ENCODE measurements around the gene STK31.
"Not testable (repeated sequence)": the region's sequence is repeated elsewhere in the genome, so short reads cannot be mapped to it uniquely, and the experiment has no call there.

STK31 gene, protein sequence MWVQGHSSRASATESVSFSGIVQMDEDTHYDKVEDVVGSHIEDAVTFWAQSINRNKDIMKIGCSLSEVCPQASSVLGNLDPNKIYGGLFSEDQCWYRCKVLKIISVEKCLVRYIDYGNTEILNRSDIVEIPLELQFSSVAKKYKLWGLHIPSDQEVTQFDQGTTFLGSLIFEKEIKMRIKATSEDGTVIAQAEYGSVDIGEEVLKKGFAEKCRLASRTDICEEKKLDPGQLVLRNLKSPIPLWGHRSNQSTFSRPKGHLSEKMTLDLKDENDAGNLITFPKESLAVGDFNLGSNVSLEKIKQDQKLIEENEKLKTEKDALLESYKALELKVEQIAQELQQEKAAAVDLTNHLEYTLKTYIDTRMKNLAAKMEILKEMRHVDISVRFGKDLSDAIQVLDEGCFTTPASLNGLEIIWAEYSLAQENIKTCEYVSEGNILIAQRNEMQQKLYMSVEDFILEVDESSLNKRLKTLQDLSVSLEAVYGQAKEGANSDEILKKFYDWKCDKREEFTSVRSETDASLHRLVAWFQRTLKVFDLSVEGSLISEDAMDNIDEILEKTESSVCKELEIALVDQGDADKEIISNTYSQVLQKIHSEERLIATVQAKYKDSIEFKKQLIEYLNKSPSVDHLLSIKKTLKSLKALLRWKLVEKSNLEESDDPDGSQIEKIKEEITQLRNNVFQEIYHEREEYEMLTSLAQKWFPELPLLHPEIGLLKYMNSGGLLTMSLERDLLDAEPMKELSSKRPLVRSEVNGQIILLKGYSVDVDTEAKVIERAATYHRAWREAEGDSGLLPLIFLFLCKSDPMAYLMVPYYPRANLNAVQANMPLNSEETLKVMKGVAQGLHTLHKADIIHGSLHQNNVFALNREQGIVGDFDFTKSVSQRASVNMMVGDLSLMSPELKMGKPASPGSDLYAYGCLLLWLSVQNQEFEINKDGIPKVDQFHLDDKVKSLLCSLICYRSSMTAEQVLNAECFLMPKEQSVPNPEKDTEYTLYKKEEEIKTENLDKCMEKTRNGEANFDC

DNA sequence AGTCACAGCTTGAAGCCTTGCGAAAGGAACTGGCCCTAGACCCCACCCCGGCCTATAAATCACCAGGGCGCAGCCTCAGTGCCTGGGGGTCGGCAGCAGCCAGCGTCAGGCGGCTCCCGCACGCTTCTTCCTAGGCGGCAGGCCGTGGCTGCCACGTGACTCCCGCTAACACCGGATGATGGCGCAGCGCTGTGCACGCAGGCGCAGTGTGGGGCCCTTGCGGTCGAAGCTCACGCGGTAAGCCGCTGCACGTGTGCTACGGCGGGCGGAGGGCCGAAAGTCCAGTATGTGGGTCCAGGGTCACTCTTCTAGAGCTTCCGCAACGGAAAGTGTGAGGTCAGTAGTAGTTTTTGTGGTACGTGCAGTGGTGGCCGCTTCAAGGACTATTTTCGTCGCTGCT, at the start of gene STK31:
TSS of gene STK31 (plus strand) at position 220 of the 400 bp plus-strand sequence. CDS start at position 287, 67 bp downstream.
- DNase-seq (ENCODE audit: low read depth, low spot score): no peak

DNA sequence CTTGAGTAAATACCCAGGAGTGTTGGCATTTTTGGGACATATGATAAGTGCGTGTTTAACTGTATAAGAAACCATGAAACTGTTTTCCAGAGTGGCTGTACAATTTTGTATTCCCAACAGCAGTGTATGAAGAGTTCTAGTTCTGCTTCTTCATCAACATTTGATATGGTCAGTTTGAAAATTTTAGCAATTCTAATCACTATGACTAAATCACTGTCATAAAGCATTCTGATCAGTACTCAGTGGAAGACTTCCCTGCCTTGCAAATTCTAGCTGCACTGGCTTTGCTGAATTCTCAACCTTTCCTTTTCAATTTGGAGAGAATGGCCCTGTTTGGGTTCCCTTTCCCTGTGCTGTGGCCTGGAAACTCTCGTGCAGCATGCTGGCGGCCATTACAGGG, 48.6 kb upstream of the STK31 start:
- DNase-seq (ENCODE audit: low read depth, low spot score): no peak

DNA sequence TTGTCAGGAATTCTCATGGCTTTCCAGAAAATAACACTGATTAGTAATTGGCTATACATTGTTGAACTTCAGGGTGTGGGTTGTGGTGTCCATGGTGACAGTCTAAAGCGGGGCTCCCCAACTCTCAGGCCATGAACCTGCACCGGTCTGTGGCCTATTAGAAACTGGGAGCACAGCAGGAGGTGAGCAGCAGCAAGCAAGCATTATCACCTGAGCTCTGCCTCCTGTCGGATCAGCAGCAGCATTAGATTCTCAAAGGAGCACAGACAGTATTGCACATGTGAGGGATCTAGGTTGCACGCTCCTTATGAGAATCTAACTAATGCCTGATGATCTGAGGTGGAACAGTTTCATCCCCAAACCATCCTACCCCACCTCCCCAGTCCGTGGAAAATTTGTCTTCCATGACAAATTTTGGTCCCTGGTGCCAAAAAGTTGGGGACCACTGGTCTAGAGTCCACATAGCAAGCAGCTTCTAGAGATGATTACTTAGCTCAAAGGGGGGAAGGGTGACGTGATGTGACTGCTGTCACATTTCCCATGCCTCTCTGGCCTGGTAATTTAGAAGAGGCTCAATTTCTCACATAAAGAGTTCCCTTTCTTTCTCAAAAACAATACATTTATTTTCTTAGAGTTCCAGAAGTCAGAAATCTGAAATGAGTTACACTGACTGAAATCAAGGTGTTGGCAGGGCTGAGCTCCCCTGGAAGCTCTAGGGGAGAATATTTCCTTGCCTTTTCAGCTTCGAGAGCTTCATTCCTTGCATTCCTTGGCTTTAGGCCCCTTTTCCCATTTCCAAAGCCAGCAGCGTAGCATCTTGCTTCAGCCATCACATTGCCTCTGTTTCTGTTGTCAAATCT, 47.7 kb upstream of the STK31 start:
- no peak for DNase-seq (ENCODE audit: low read depth, low spot score)

DNA sequence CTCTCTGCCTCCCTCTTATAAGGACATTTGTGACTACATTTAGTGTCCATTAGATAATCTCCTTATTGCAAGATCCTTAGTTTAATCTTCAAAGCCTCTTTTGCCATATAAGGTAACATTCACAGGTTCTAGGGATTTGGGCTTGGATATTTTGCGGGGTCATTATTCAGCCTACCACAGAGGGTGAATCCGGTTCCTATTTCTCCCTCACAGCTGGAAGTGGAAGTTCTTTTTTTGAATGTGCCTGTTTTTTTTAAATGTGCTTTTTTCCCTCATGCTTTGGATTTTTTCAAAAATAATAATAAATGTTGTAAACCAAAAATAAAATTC, 47.1 kb upstream of the STK31 start:
- DNase-seq (ENCODE audit: low read depth, low spot score): no peak

DNA sequence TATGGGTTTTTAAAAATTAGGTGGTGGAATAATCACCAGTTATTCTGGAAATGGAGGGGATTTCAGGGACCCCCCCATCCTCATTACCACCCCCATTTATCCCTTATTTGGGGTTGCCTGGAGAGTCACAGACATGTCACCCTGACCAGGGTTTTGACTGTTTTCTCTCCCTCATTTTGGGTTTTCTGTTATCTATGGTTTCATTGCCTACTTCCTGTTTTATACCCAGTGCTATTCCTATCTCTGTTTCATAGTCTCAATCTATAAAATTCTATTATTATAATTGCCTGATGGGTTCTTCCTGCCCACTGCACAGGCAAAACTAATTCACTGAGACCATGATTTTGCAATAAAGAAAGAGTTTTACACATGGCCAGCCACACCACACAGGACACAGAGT, 45.9 kb upstream of the STK31 start:
- no peak for DNase-seq (ENCODE audit: low read depth, low spot score)

DNA sequence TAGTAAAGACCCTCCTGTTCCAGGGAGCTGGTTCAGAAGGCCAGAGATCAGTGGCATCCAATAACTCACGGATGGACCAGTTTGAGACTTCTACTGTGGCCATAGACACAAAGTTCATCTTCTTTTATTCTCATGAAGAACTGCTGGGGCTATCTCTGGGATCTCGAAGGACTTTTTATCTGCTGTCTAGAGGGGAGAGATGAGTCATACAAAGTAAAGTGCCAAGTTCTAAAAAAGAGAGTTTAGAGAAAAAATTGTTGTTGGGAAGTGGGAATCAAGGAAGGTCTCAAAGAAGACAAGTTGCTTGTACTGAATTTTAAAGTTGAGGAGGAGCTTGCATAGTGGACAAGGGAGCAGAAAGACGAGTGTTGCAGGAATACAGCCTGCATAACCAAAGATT, 38.0 kb upstream of the STK31 start:
- DNase-seq (ENCODE audit: low read depth, low spot score): no peak

DNA sequence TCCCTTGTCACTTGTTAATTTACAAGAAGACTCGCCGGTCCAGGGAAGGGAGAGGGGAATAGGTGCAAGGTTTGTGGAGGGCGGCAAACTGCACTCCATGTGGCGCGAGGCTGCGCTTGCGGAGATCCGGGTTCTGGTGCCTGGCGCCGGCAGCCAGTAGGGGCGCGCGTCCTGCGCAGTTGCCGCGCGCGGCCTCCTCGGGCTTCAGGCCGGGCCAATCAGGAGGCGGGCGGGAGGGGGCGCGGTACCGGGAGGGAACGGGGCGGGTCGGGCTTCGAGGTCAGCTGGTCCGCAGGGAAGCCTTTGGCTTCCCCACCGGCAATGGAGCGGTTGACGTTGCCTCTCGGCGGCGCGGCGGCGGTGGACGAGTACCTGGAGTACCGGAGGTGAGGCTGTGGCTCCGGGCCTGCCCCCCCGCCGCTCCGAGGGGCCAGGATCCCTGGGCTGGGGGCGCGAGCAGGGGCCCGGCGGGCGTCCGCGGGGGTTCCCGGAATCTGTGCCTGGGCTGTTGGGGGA, 30.1 kb upstream of the STK31 start, which contains the start of gene FAM221A:
TSS of gene FAM221A (plus strand) at position 302 of the 516 bp plus-strand sequence. CDS start at position 322, 20 bp downstream.
- peak; percentile 36 for DNase-seq (ENCODE audit: low read depth, low spot score)

DNA sequence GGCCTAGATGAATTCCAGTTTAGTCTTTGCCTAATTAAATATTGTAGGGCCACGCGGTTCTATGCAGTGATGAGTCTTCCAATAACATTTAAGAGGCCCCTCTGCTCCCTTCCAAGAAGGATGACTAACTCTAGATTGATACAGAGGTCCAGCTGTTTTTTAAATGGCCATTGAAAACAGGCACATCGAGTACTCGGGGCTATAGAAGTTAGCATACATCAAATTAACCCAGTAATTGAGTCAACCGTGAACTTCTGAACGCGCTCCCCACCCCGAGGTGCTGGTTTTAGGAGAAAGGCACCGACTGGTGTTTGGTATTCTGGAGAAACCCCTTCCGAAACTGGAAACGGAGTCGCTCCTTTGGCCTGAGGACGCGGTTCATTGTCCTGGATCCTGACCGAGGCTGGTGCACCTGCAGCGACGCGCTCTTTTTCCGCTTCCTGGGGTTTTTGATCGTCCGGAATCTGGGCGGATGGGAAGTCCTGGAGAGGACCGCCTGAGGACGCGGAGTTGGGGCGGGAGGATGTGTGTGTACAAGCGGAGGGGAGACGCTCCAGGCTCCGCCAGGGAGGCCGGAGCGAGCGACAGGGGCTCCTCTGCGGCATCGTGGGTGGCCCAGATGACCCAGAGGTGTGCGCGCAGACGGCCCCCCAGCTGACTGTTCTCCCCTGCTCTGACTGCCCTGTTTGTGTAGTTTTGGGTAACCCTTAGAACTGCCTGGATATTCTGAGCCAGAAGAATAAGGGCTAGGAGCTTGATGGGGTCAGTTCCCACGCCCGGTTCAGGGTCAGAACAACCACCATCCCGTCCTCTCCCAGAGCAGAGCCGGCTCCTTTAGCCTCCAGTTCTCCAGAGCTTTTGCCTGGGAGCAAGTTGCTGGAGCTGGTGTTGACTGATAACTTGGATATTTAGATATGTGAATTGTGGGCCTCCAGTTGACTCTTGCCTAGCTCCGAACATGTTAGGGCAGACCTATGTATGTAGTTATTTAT, 29.3 kb upstream of the STK31 start:
- no peak for DNase-seq (ENCODE audit: low read depth, low spot score)

DNA sequence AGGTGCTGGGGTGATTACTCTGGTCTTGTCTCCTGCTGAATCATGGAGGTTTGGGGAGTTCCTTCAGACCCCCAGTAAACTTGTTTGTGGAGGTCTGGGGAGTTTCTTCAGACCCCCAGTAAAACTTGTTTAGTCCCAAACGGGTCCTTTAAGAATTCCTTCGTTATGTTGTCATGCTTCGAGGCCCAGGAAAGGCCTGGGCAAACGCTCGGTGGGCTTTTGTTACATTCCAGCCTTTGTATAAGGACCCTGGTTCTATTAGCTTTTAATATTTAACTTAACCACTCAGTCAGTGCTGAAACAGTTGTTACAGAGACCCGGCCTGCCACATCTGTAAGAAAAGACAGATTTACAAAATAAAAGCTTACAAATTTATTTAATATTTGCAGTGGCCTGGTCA, 26.0 kb upstream of the STK31 start:
- DNase-seq (ENCODE audit: low read depth, low spot score): not testable (repeated sequence)

DNA sequence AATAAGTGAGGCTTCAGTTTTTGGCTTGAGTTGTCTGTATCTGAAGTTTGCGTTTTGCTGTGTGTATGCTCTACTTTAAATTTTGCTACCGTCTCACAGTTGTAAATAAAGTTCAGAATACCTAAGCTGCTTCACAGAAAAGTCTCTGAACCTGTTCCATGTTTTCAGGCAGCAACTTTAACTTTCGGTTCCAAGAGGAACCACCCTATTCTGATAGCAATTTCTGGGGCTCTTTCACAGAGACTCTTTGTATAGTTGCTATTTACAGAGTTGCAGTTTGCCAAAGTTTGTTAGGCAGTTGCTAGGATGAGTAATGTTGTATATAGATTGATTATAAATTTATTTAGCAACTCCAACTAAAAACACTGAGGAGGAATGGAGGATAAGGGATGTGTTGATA, 24.3 kb upstream of the STK31 start:
- DNase-seq (ENCODE audit: low read depth, low spot score): no peak

DNA sequence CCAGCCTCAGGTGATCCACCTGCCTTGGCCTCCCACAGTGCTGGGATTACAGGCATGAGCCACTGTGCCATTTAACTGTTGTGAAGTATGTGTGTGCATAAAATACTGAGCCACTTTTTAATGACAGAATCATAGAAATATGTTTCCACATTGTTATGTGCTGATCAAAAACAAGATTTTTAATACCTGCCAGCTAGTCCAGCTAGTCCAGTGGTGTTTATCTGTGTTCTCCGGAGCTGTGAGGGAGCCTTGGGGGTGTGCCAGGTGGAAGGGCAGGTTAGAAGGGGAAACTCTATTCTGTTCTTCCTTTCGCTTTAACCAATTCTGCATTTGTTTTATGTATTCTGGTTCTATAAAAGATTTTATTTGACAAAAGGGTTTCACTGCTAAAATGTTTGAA, 23.0 kb upstream of the STK31 start:
- DNase-seq (ENCODE audit: low read depth, low spot score): no peak

DNA sequence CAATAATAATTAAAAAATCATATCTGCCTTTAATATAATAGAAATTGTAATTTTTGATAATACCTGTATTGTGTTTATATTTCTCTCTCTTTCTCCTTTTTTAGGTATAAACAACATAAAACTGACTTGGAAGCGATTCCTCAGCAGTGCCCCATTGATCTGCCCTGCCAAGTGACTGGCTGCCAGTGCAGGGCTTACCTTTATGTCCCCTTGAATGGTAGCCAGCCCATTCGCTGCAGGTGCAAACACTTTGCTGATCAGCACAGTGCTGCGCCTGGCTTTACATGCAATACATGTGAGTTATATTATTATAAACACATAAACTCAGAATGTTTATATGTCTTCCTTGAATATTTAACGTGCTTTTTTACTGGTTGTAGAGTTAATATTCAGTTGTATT, 20.9 kb upstream of the STK31 start:
- DNase-seq (ENCODE audit: low read depth, low spot score): no peak

DNA sequence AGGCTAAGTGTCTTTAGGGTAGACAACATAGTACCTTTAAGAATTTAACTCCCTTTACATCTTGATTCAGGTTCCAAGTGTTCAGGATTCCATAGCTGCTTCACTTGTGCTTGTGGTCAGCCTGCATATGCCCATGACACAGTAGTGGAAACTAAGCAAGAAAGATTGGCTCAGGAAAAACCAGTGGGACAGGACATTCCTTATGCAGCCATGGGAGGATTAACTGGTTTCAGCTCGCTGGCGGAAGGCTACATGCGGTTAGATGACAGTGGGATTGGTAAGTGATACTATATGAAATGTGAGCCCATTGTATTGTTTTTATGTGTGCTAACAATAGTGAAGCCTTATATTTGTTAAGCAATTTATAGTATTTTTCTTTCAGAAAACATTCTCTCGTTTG, 18.7 kb upstream of the STK31 start:
- no peak for DNase-seq (ENCODE audit: low read depth, low spot score)

DNA sequence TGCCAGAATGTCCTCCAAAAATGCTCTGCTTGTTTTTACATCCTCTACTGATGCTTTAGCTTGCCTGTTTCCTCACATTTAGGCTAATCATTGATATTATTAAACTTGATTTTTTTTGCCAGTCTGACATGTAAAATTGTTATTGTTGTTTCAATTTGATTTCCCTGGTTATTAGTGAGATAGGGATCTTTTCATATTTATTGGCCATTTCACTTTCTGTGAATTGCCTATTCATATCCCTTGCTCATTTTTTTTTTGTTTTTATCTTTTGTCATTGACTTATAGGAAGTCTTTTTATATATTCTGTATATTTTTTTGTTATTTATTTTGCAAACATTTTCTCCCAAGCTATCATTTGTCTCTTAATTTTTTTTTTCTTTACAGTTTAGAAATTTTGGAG, 16.8 kb upstream of the STK31 start:
- no peak for DNase-seq (ENCODE audit: low read depth, low spot score)

DNA sequence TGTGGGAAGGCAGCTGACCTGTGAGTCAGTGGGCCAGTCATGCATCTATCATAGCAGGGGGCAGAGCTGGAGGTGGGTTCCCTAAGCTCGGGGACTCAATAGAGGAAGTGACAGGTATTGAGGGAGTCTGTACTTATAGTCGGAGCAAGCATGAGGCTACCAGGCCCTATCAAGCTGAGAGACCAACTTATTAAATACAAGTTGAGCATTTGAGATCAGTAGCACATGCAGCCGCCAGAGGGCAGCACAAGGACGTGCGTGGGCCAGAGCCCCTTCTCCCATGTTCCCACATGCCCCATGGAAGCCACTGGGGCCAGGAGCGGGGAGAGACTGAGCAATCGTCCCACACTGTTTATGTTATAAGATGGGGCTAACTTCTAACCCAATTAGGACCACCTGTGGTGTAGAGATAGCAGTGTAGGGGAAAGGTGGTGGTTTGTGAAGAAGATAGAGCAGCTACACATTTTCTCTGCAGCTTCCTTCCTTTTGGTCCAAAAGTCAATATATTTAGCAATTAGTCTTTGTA, 13.0 kb upstream of the STK31 start:
- DNase-seq (ENCODE audit: low read depth, low spot score): no peak

DNA sequence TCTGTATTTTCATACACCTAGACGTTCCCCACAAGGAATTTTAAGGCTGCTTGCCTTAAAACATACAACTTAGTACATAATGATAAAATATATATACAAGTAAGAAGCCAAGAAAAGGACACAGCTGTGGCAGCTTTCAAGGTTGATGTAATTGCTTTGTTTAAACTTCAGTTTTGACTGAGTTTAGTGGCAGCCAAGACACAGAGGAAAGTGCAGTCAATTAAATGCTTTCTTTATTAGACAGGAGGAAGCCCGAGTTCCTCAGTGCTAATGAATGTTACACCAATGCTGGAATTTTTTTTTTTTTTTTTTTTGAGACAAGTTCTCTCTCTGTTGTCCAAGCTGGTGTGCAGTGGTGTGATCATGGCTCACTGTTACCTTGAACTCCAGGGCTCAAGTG, 11.2 kb upstream of the STK31 start:
- DNase-seq (ENCODE audit: low read depth, low spot score): no peak

DNA sequence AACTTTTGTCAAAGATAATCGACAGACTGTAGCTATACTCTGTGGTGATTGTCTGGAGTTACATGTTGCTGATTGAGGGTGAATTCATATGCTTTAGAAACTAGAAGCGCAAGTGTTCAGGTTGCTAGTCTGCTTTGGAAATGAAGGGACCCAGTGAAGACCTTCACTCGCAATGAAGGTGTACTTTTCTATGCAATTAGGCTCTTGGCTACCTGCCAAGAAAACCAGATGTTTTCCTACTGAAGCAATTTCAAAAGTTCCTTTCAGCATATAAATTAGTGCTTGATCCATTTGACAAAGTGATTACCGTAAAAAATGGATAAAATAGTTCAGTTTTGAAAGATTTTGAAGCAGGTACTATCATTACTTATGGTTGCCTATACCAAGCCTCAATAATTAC, 10.0 kb upstream of the STK31 start:
- DNase-seq (ENCODE audit: low read depth, low spot score): no peak

DNA sequence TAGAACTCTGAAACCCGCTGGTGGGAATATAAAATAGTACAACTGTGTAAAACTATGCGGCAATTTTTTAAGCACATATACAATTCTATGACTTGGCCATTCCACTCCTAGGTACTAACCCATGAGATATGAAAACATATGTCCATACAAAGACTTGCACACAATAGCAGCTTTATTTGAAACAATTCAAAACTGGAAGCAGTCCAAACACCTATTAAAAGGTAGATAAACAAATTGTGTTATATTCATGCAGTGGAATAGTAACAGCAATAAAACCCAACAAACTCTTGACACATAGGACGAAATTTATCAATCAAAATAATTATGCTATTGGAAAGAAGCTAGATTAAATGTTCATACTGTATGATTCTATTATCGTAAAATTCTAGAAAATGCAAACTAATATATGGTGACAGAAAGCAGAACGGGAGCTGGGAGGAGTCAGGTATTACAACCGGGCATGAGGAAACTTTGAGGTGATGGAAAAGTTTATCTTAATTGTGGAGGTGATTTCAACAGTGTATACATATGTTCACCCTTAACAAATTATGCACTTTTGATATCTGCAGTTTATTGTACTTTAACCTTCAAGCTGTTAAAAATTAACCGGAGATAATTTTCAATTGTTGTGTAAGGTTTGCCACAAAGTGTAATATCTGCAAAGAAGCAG, 803 bp upstream of the STK31 start:
- DNase-seq (ENCODE audit: low read depth, low spot score): no peak
